HepG2 (cell line): ENCODE measurements around the gene SETD5. TPM values are rescaled to one million over a fixed set of nuclear protein-coding genes. Genes with fewer than 3 reads are reported as not detected.

Experiments used
- AGO2 ChIP-seq: fragments of 200-400 bp; formaldehyde crosslinking; optimal IDR thresholded peaks from 2 replicates; pipeline ENCODE3; 2017; ENCODE audit warnings: mild to moderate bottlenecking, low read depth, low read length, moderate library complexity
- ARHGAP35 ChIP-seq: sonication (generic); formaldehyde crosslinking; IDR thresholded peaks from 2 replicates; pipeline ENCODE4 v1.9.0; 2022; ENCODE audit warnings: mild to moderate bottlenecking, inconsistent platforms, moderate library complexity, missing genetic modification reagents, borderline replicate concordance
- GLI4 ChIP-seq: sonication (generic); formaldehyde crosslinking; IDR thresholded peaks from 2 replicates; pipeline ENCODE4 v1.5.1; 2020; ENCODE audit warnings: missing genetic modification reagents, mild to moderate bottlenecking, moderate library complexity, borderline replicate concordance
- GPN1 ChIP-seq: sonication (generic); formaldehyde crosslinking; IDR thresholded peaks from 2 replicates; pipeline ENCODE4 v1.5.1; 2020; ENCODE audit warnings: missing genetic modification reagents, borderline replicate concordance
- HMGXB4 ChIP-seq, 2 experiments: sonication (generic) in 1 of 2; formaldehyde crosslinking in 1 of 2; IDR thresholded peaks; 2 replicates each; pipeline versions ENCODE4 v1.4.0 to v1.6.1; 2018 to 2020; ENCODE audit warnings: missing genetic modification reagents in 2 of 2, borderline replicate concordance in 1 of 2, low read depth in 1 of 2, mild to moderate bottlenecking in 1 of 2, missing biosample characterization in 1 of 2
- IRF1 ChIP-seq: sonication (generic); formaldehyde crosslinking; IDR thresholded peaks from 2 replicates; pipeline ENCODE4 v1.4.0; 2020; ENCODE audit warnings: low read depth, mild to moderate bottlenecking, missing genetic modification reagents
- KAT2B ChIP-seq: fragments of 150-350 bp; IDR thresholded peaks from 2 replicates; pipeline ENCODE4 v1.6.1; 2014; ENCODE audit warnings: low read depth, low read length, borderline replicate concordance
- KLF11 ChIP-seq: IDR thresholded peaks from 2 replicates; pipeline ENCODE4 v1.6.1; 2016; ENCODE audit warnings: missing compliant biosample characterization
- NRL ChIP-seq: sonication (generic); formaldehyde crosslinking; IDR thresholded peaks from 2 replicates; pipeline ENCODE4 v1.5.0; 2020; ENCODE audit warnings: missing genetic modification reagents, mild to moderate bottlenecking, moderate library complexity, borderline replicate concordance
- PHF8 ChIP-seq: sonication (generic); formaldehyde crosslinking; IDR thresholded peaks from 2 replicates; pipeline ENCODE4 v1.5.0; 2020; ENCODE audit warnings: missing genetic modification reagents
- SCMH1 ChIP-seq: sonication (generic); formaldehyde crosslinking; IDR thresholded peaks from 2 replicates; pipeline ENCODE4 v1.9.0; 2021; ENCODE audit warnings: missing genetic modification reagents, mild to moderate bottlenecking, borderline replicate concordance
- ZBTB20 ChIP-seq: sonication (generic); formaldehyde crosslinking; IDR thresholded peaks from 2 replicates; pipeline ENCODE4 v1.8.1; 2023; ENCODE audit warnings: missing genetic modification reagents, low read depth, mild to moderate bottlenecking, borderline replicate concordance
- ZNF318 ChIP-seq: sonication (generic); formaldehyde crosslinking; IDR thresholded peaks from 2 replicates; pipeline ENCODE4 v1.4.0; 2020; ENCODE audit warnings: mild to moderate bottlenecking, missing genetic modification reagents
- ZNF576 ChIP-seq: sonication (generic); formaldehyde crosslinking; IDR thresholded peaks from 2 replicates; pipeline ENCODE4 v1.4.0; 2020; ENCODE audit warnings: mild to moderate bottlenecking, missing genetic modification reagents
- ZNF7 ChIP-seq: IDR thresholded peaks from 2 replicates; pipeline ENCODE4 v1.6.1; 2016; ENCODE audit warnings: missing biosample characterization, missing genetic modification reagents
- ZNF75D ChIP-seq: sonication (generic); formaldehyde crosslinking; IDR thresholded peaks from 2 replicates; pipeline ENCODE4 v1.8.1; 2023; ENCODE audit warnings: missing genetic modification reagents, mild to moderate bottlenecking, borderline replicate concordance
- polyA plus RNA-seq, 8 experiments: library from polyadenylated mRNA; depleted of rRNA in 3 of 8; stranded (reverse) in 7 of 8; unstranded in 1 of 8; fragments of >200 nt; fragmentation: Illumina TruSeq in 4 of 8; extraction: Trizol in 4 of 8; gene quantifications; 2 replicates each; pipeline versions ENCODE4 v1.2.1 to v1.2.3, GENCODE V29; 2011 to 2016; ENCODE audit warnings: low read depth in 4 of 8, missing spikeins in 1 of 8, mixed read lengths in 1 of 8; ENCODE audit not compliant: insufficient read depth in 1 of 8
- total RNA-seq, 5 experiments: library from RNA; depleted of rRNA; stranded (reverse); fragments of >200 nt; fragmentation: Illumina TruSeq; extraction: Trizol; gene quantifications; 2 replicates each; pipeline ENCODE4 v1.2.3, GENCODE V29; 2016; ENCODE audit warnings: low read depth in 1 of 5

The SETD5 gene
- total and polyA plus RNA-seq, 2 of the 13 experiments (the other 11 are each of a cell fraction or from before 2014, with no cell fraction given): 46.8 to 95.8 TPM

GRCh38 chr3:9422712-9423424, 25.5 kb downstream of the SETD5 start (continued):
- no peak for TF ChIP-seq ZNF318
- TF ChIP-seq ZNF576 (CRISPR knock-in tag): no peak
- TF ChIP-seq AGO2: no peak
- peak; percentile 31; the same call in 1 of the 2 replicates for TF ChIP-seq PHF8 (CRISPR knock-in tag)
- TF ChIP-seq SCMH1: no peak
- TF ChIP-seq KLF11 (CRISPR knock-in tag): peak; percentile 32; the same call in 1 of the 2 replicates
- no peak for TF ChIP-seq ARHGAP35 (CRISPR knock-in tag)
- TF ChIP-seq ZNF7 (CRISPR knock-in tag): no peak
- TF ChIP-seq ZNF75D (CRISPR knock-in tag): no peak
- TF ChIP-seq HMGXB4 (CRISPR knock-in tag; IDR thresholded peaks at IDR 0.05; ENCODE audit: borderline replicate concordance in 1 of 2, low read depth in 1 of 2): peak; percentile 36 to 54; a peak in 2 of 4 replicates
- TF ChIP-seq NRL (CRISPR knock-in tag): no peak
- TF ChIP-seq KAT2B: no peak
- no peak for TF ChIP-seq GLI4 (CRISPR knock-in tag)
- no peak for TF ChIP-seq IRF1 (CRISPR knock-in tag)
- no peak for TF ChIP-seq GPN1 (CRISPR knock-in tag)
- peak; percentile 79; the same call in 1 of the 2 replicates for TF ChIP-seq ZBTB20
